Neural cell (in vitro differentiated cells): Measurements from ENCODE around the gene HOXC6. TPM values are rescaled to one million over a fixed set of nuclear protein-coding genes. Genes with fewer than 3 reads are reported as not detected.
"Not testable (repeated sequence)": the region's sequence is repeated elsewhere in the genome, so short reads cannot be mapped to it uniquely, and the experiment has no call there.

Experiments used
- H2AFZ ChIP-seq: fragments of 200-600, 300-800 bp; sonication (generic), shearing (Covaris generic); 2 replicates; pipeline ENCODE4 v1.6.0; 2014; ENCODE audit warnings: low read depth, mild to moderate bottlenecking, antibody characterized with exemption, low read length, moderate library complexity
- H3F3A ChIP-seq: fragments of 200-600 bp; shearing (Covaris generic); 2 replicates; pipeline ENCODE4 v1.6.1; 2016; ENCODE audit warnings: mild to moderate bottlenecking, moderate library complexity, mixed read lengths, antibody characterized with exemption, low read length; ENCODE audit not compliant: insufficient read depth, poor library complexity, severe bottlenecking
- H3K27ac ChIP-seq: fragments of 200-600, 300-800 bp; sonication (generic), shearing (Covaris generic); 2 replicates; pipeline ENCODE4 v1.5.1; 2014; ENCODE audit warnings: mild to moderate bottlenecking, low read length, moderate library complexity
- H3K27me3 ChIP-seq: fragments of 300-800, 200-600 bp; sonication (generic), shearing (Covaris generic); 2 replicates; pipeline ENCODE4 v1.6.0; 2014; ENCODE audit warnings: mild to moderate bottlenecking, low read depth, low read length, moderate library complexity; ENCODE audit not compliant: insufficient read depth
- H3K36me3 ChIP-seq: fragments of 300-800, 200-600 bp; sonication (generic), shearing (Covaris generic); 2 replicates; pipeline ENCODE4 v1.5.1; 2014; ENCODE audit warnings: mild to moderate bottlenecking, antibody characterized with exemption, low read length, moderate library complexity; ENCODE audit not compliant: insufficient read depth
- H3K4me2 ChIP-seq: fragments of 300-800, 200-600 bp; sonication (generic), shearing (Covaris generic); 2 replicates; pipeline ENCODE4 v1.6.0; 2014; ENCODE audit warnings: mild to moderate bottlenecking, low read length
- H3K4me3 ChIP-seq: fragments of 300-800, 200-600 bp; sonication (generic), shearing (Covaris generic); 2 replicates; pipeline ENCODE4 v1.5.1; 2014; ENCODE audit warnings: mild to moderate bottlenecking, low read length, moderate library complexity
- H3K79me2 ChIP-seq: fragments of 200-600 bp; shearing (Covaris generic); replicated peaks from 2 replicates; pipeline ENCODE4 v1.6.0; 2014; ENCODE audit warnings: mild to moderate bottlenecking, low read length, moderate library complexity; ENCODE audit not compliant: insufficient read depth
- H3K9ac ChIP-seq: fragments of 300-800, 200-600 bp; sonication (generic), shearing (Covaris generic); 2 replicates; pipeline ENCODE4 v1.6.1; 2016; ENCODE audit warnings: mild to moderate bottlenecking, low read length, mixed read lengths
- H3K9me2 ChIP-seq: fragments of 200-600 bp; shearing (Covaris generic); 2 replicates; pipeline ENCODE4 v1.6.1; 2016; ENCODE audit warnings: mild to moderate bottlenecking, low read length, mixed read lengths; ENCODE audit not compliant: insufficient read depth
- H3K9me3 ChIP-seq: fragments of 200-600, 300-800 bp; sonication (generic), shearing (Covaris generic); 2 replicates; pipeline ENCODE4 v1.6.1; 2016; ENCODE audit warnings: mild to moderate bottlenecking, mixed run types, low read length, moderate library complexity, mixed read lengths
- H4K20me1 ChIP-seq: fragments of 200-600 bp; shearing (Covaris generic); 2 replicates; pipeline ENCODE4 v1.6.1; 2016; ENCODE audit warnings: mild to moderate bottlenecking, mixed run types; ENCODE audit not compliant: insufficient read depth
- EP300 ChIP-seq: fragments of 450-650 bp; conservative IDR thresholded peaks from 2 replicates; pipeline ENCODE4 v1.6.1; 2014; ENCODE audit warnings: antibody characterized with exemption, mild to moderate bottlenecking, moderate library complexity; ENCODE audit not compliant: poor library complexity, severe bottlenecking
- EZH2 ChIP-seq: fragments of 200-600, 300-800 bp; shearing (Covaris generic), sonication (generic); IDR thresholded peaks from 2 replicates; pipeline ENCODE4 v1.6.1; 2014; ENCODE audit warnings: antibody characterized with exemption, low read length, borderline replicate concordance, mild to moderate bottlenecking; ENCODE audit not compliant: insufficient read depth, poor library complexity, severe bottlenecking
- MXI1 ChIP-seq: fragments of 450-650 bp; conservative IDR thresholded peaks from 2 replicates; pipeline ENCODE4 v1.6.1; 2014; ENCODE audit warnings: antibody characterized with exemption, mild to moderate bottlenecking; ENCODE audit not compliant: poor library complexity, severe bottlenecking
- POLR2AphosphoS5 ChIP-seq: IDR thresholded peaks from 2 replicates; pipeline ENCODE4 v1.6.1; 2012
- RAD21 ChIP-seq: fragments of 450-650 bp; conservative IDR thresholded peaks from 2 replicates; pipeline ENCODE4 v1.6.1; 2014; ENCODE audit warnings: antibody characterized with exemption, mild to moderate bottlenecking, moderate library complexity
- SMC3 ChIP-seq: fragments of 450-650 bp; conservative IDR thresholded peaks from 2 replicates; pipeline ENCODE4 v1.6.1; 2014; ENCODE audit warnings: antibody characterized with exemption, mild to moderate bottlenecking, moderate library complexity; ENCODE audit not compliant: poor library complexity
- TAF1 ChIP-seq: IDR thresholded peaks from 2 replicates; pipeline ENCODE4 v1.6.1; 2012; ENCODE audit warnings: low read depth
- polyA plus RNA-seq: library from polyadenylated mRNA; depleted of rRNA; stranded (reverse); fragments of >200 nt; gene quantifications from 2 replicates; pipeline ENCODE4 v1.2.3, GENCODE V29; 2014
- small RNA-seq, 3 experiments: library from RNA; depleted of rRNA; stranded (forward); fragments of <200 nt; gene quantifications; one replicate each; pipeline ENCODE3, GENCODE V24; 2012
- TF ChIP-seq, protein P1 (sequence below): fragments of 450-650 bp; IDR thresholded peaks from 2 replicates; pipeline ENCODE4 v1.5.1; 2014; ENCODE audit warnings: antibody characterized with exemption, mild to moderate bottlenecking, moderate library complexity; ENCODE audit not compliant: poor library complexity, severe bottlenecking
- TF ChIP-seq, protein P2 (sequence below): IDR thresholded peaks from 2 replicates; pipeline ENCODE4 v1.6.1; 2012; ENCODE audit warnings: borderline replicate concordance

The HOXC6 gene
- polyA plus RNA-seq, 1 donor from 2014 or later = not detected

DNA sequence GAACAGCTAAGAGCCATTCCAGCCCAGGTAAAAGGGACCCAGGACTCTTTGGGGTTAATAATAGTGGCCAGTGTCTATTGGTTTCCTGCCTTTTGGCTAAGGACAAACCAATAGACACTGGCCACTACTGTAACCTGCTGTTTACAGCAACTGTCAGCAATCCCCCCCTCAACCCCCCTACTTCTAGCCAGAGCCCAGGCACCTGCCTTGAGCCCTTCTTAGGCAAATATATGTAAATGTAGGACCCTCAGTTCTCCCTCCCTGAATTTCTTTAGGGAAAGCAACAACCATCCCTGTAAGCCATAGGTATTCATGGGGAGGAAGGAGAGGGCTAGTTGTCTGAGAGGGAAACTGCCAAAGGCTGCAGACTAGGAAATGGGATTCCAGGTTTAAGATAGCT lies 47.7 kb downstream of the HOXC6 start:
- Histone ChIP-seq H2AFZ (no peak overlapping the region), H3K27ac (no peak overlapping the region), H3F3A (no peaks in the 10 kb centered on the region), H3K4me3 (no peak overlapping the region), H3K9me2 (no peaks in the 10 kb centered on the region), H3K9ac (no peak overlapping the region), H3K36me3 (no peaks in the 10 kb centered on the region), H3K27me3 (peaks cover 87% of the 10 kb centered on the region), H3K79me2 (no peaks in the 10 kb centered on the region), H3K9me3 (no peaks in the 10 kb centered on the region), H4K20me1 (no peaks in the 10 kb centered on the region), H3K4me2 (no peak overlapping the region)
- TF ChIP-seq, protein P1, sequence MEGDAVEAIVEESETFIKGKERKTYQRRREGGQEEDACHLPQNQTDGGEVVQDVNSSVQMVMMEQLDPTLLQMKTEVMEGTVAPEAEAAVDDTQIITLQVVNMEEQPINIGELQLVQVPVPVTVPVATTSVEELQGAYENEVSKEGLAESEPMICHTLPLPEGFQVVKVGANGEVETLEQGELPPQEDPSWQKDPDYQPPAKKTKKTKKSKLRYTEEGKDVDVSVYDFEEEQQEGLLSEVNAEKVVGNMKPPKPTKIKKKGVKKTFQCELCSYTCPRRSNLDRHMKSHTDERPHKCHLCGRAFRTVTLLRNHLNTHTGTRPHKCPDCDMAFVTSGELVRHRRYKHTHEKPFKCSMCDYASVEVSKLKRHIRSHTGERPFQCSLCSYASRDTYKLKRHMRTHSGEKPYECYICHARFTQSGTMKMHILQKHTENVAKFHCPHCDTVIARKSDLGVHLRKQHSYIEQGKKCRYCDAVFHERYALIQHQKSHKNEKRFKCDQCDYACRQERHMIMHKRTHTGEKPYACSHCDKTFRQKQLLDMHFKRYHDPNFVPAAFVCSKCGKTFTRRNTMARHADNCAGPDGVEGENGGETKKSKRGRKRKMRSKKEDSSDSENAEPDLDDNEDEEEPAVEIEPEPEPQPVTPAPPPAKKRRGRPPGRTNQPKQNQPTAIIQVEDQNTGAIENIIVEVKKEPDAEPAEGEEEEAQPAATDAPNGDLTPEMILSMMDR = no peak
- TF ChIP-seq SMC3 (no peak), EZH2 (no peak), RAD21 (no peak), TAF1 (no peak), EP300 (no peak), POLR2AphosphoS5 (no peak), MXI1 (no peak)
- TF ChIP-seq, protein P2, sequence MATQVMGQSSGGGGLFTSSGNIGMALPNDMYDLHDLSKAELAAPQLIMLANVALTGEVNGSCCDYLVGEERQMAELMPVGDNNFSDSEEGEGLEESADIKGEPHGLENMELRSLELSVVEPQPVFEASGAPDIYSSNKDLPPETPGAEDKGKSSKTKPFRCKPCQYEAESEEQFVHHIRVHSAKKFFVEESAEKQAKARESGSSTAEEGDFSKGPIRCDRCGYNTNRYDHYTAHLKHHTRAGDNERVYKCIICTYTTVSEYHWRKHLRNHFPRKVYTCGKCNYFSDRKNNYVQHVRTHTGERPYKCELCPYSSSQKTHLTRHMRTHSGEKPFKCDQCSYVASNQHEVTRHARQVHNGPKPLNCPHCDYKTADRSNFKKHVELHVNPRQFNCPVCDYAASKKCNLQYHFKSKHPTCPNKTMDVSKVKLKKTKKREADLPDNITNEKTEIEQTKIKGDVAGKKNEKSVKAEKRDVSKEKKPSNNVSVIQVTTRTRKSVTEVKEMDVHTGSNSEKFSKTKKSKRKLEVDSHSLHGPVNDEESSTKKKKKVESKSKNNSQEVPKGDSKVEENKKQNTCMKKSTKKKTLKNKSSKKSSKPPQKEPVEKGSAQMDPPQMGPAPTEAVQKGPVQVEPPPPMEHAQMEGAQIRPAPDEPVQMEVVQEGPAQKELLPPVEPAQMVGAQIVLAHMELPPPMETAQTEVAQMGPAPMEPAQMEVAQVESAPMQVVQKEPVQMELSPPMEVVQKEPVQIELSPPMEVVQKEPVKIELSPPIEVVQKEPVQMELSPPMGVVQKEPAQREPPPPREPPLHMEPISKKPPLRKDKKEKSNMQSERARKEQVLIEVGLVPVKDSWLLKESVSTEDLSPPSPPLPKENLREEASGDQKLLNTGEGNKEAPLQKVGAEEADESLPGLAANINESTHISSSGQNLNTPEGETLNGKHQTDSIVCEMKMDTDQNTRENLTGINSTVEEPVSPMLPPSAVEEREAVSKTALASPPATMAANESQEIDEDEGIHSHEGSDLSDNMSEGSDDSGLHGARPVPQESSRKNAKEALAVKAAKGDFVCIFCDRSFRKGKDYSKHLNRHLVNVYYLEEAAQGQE = no peak

DNA sequence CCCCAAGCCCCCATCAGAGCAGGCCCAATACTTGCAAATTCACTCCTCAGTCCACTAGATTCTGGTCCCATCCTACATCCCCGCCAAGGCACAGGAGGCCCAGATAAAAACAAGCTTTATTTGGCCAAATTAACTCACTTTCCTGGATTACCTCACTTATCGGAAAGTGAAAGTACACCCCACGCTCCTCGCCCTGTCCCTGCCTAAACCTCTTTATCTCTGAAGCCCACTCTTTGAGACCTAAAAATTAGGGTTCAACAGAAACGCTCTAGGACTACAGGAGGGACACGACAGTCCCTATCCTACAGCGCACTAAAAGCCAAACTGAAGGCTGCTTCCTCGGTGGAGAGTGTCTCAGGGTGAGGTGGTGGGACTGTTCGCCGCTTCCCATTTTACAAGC lies 49.6 kb downstream of the HOXC6 start:
- H3K27me3 ChIP-seq = peaks cover 86% of the 10 kb centered on the region
- not testable (repeated sequence) for H3K9me2 ChIP-seq, H3K4me2 ChIP-seq, H4K20me1 ChIP-seq, H3K27ac ChIP-seq, H3K36me3 ChIP-seq, H3F3A ChIP-seq, H3K4me3 ChIP-seq, H3K9me3 ChIP-seq, H2AFZ ChIP-seq, H3K9ac ChIP-seq, H3K79me2 ChIP-seq

DNA sequence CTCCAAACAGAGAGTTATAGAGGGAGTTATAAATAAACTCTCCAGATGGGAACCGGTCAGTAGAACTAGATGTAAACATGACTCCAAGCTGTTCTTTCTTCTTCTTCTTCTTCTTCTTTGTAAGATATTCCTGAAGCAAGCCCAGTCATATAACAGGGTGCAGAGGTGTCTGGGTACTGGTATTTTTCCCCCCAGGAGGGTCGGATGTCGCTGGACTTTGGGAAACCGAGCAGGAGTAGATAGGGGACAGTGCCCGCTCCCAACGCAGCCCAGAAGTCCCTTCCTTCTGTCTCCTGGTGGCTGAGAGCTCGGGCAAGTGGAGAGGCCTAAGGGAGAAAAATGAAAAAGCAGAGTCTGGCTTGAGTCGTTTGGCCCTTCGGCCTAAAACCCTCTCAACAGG lies 50.9 kb downstream of the HOXC6 start:
- peaks cover 86% of the 10 kb centered on the region for H3K27me3 ChIP-seq
- H3K27ac ChIP-seq, H3K36me3 ChIP-seq, H3K4me3 ChIP-seq, H3K9me2 ChIP-seq, H2AFZ ChIP-seq, H3K4me2 ChIP-seq, H3F3A ChIP-seq, H3K79me2 ChIP-seq, H4K20me1 ChIP-seq, H3K9me3 ChIP-seq, H3K9ac ChIP-seq: not testable (repeated sequence)

Small RNAs within 50 kb of the gene (small RNA-seq; reads per million reads assigned to genes)
- gene HOXC5 (0 reads per million in 3 experiments), gene MIR196A2 (0 to 0.03 (median 0) reads per million in 3 experiments), gene MIR615 (0 reads per million in 3 experiments)

Other genes starting within 250 kb of the HOXC6 start
- not detected in 2 replicates for gene HOXC13, start 89.6 kb upstream of the HOXC6 start, polyA plus RNA-seq
- gene HOXC12, start 73.5 kb upstream of the HOXC6 start, polyA plus RNA-seq = not detected in 2 replicates
- gene HOXC11, start 55.3 kb upstream of the HOXC6 start, polyA plus RNA-seq = not detected in 2 replicates
- not detected in 2 replicates for gene HOTAIR, start 53.5 kb upstream of the HOXC6 start, polyA plus RNA-seq
- not detected in 2 replicates for gene HOXC10, start 43.3 kb upstream of the HOXC6 start, polyA plus RNA-seq
- not detected in 2 replicates for gene HOXC9, start 28.3 kb upstream of the HOXC6 start, polyA plus RNA-seq
- gene HOXC8, start 19.5 kb upstream of the HOXC6 start, polyA plus RNA-seq = not detected in 2 replicates
- not detected in 2 replicates for gene HOXC5, start 4.6 kb downstream of the HOXC6 start, polyA plus RNA-seq
- not detected in 2 replicates for gene HOXC4, start 25.4 kb downstream of the HOXC6 start, polyA plus RNA-seq
- gene SMUG1, start 160.5 kb downstream of the HOXC6 start, polyA plus RNA-seq = 57.8 and 76.6 TPM in 2 replicates